HepG2 (cell line): ENCODE measurements around the gene HADH. TPM values are rescaled to one million over a fixed set of nuclear protein-coding genes. Genes with fewer than 3 reads are reported as not detected.

Experiments used
- BRD4 ChIP-seq: sonication (generic); formaldehyde crosslinking; IDR thresholded peaks from 2 replicates; pipeline ENCODE4 v1.4.0; 2020; ENCODE audit warnings: missing genetic modification reagents
- FOXK1 ChIP-seq: sonication (generic); formaldehyde crosslinking; IDR thresholded peaks from 2 replicates; pipeline ENCODE4 v1.4.0; 2020; ENCODE audit warnings: low read depth, missing genetic modification reagents, borderline replicate concordance
- NFATC3 ChIP-seq: sonication (generic); formaldehyde crosslinking; IDR thresholded peaks from 2 replicates; pipeline ENCODE4 v1.5.1; 2020; ENCODE audit warnings: mild to moderate bottlenecking, missing genetic modification reagents
- PAX8 ChIP-seq: sonication (generic); formaldehyde crosslinking; IDR thresholded peaks from 2 replicates; pipeline ENCODE4 v1.8.0; 2022; ENCODE audit warnings: mild to moderate bottlenecking, missing genetic modification reagents, borderline replicate concordance
- RXRA ChIP-seq: sonication (generic); formaldehyde crosslinking; IDR thresholded peaks from 2 replicates; pipeline ENCODE4 v1.5.1; 2020; ENCODE audit warnings: missing genetic modification reagents
- SIX4 ChIP-seq: sonication (generic); formaldehyde crosslinking; IDR thresholded peaks from 2 replicates; pipeline ENCODE4 v1.4.0; 2020; ENCODE audit warnings: missing genetic modification reagents
- TBP ChIP-seq: sonication (generic); formaldehyde crosslinking; IDR thresholded peaks from 2 replicates; pipeline ENCODE4 v1.5.0; 2020; ENCODE audit warnings: missing genetic modification reagents
- ZNF33A ChIP-seq: sonication (generic); formaldehyde crosslinking; IDR thresholded peaks from 2 replicates; pipeline ENCODE4 v1.5.1; 2020; ENCODE audit warnings: missing genetic modification reagents, mild to moderate bottlenecking, moderate library complexity, borderline replicate concordance
- ZNF556 ChIP-seq: sonication (generic); formaldehyde crosslinking; IDR thresholded peaks from 2 replicates; pipeline ENCODE4 v1.4.0; 2020; ENCODE audit warnings: mild to moderate bottlenecking, missing genetic modification reagents, borderline replicate concordance
- ZNF564 ChIP-seq: sonication (generic); formaldehyde crosslinking; IDR thresholded peaks from 2 replicates; pipeline ENCODE4 v1.8.1; 2023; ENCODE audit warnings: mild to moderate bottlenecking, missing genetic modification reagents
- ZNF737 ChIP-seq: sonication (generic); formaldehyde crosslinking; IDR thresholded peaks from 2 replicates; pipeline ENCODE4 v1.5.0; 2020; ENCODE audit warnings: missing genetic modification reagents, mild to moderate bottlenecking, borderline replicate concordance
- ZNF75D ChIP-seq: sonication (generic); formaldehyde crosslinking; IDR thresholded peaks from 2 replicates; pipeline ENCODE4 v1.8.1; 2023; ENCODE audit warnings: missing genetic modification reagents, mild to moderate bottlenecking, borderline replicate concordance
- polyA plus RNA-seq, 8 experiments: library from polyadenylated mRNA; depleted of rRNA in 3 of 8; stranded (reverse) in 7 of 8; unstranded in 1 of 8; fragments of >200 nt; fragmentation: Illumina TruSeq in 4 of 8; extraction: Trizol in 4 of 8; gene quantifications; 2 replicates each; pipeline versions ENCODE4 v1.2.1 to v1.2.3, GENCODE V29; 2011 to 2016; ENCODE audit warnings: low read depth in 4 of 8, missing spikeins in 1 of 8, mixed read lengths in 1 of 8; ENCODE audit not compliant: insufficient read depth in 1 of 8
- total RNA-seq, 5 experiments: library from RNA; depleted of rRNA; stranded (reverse); fragments of >200 nt; fragmentation: Illumina TruSeq; extraction: Trizol; gene quantifications; 2 replicates each; pipeline ENCODE4 v1.2.3, GENCODE V29; 2016; ENCODE audit warnings: low read depth in 1 of 5
- TF ChIP-seq, protein P1 (sequence below): sonication (generic); formaldehyde crosslinking; IDR thresholded peaks from 2 replicates; pipeline ENCODE4 v1.4.0; 2020; ENCODE audit warnings: missing genetic modification reagents, borderline replicate concordance
- TF ChIP-seq, protein P2 (sequence below): sonication (generic); formaldehyde crosslinking; IDR thresholded peaks from 2 replicates; pipeline ENCODE4 v1.4.0; 2020; ENCODE audit warnings: missing genetic modification reagents
- TF ChIP-seq, protein P3 (sequence below): sonication (generic); formaldehyde crosslinking; IDR thresholded peaks from 2 replicates; pipeline ENCODE4 v1.4.0; 2020; ENCODE audit warnings: missing genetic modification reagents, mild to moderate bottlenecking, borderline replicate concordance
- TF ChIP-seq, protein P4 (sequence below): sonication (generic); formaldehyde crosslinking; IDR thresholded peaks from 2 replicates; pipeline ENCODE4 v1.4.0; 2020; ENCODE audit warnings: missing genetic modification reagents
- TF ChIP-seq, protein P5 (sequence below): IDR thresholded peaks from 2 replicates; pipeline ENCODE4 v1.6.1; 2016; ENCODE audit warnings: missing compliant biosample characterization, missing genetic modification reagents, borderline replicate concordance

HADH gene
- total and polyA plus RNA-seq, 2 of the 13 experiments (the other 11 are each of a cell fraction or from before 2014, with no cell fraction given): 29.6 to 33.9 TPM

DNA sequence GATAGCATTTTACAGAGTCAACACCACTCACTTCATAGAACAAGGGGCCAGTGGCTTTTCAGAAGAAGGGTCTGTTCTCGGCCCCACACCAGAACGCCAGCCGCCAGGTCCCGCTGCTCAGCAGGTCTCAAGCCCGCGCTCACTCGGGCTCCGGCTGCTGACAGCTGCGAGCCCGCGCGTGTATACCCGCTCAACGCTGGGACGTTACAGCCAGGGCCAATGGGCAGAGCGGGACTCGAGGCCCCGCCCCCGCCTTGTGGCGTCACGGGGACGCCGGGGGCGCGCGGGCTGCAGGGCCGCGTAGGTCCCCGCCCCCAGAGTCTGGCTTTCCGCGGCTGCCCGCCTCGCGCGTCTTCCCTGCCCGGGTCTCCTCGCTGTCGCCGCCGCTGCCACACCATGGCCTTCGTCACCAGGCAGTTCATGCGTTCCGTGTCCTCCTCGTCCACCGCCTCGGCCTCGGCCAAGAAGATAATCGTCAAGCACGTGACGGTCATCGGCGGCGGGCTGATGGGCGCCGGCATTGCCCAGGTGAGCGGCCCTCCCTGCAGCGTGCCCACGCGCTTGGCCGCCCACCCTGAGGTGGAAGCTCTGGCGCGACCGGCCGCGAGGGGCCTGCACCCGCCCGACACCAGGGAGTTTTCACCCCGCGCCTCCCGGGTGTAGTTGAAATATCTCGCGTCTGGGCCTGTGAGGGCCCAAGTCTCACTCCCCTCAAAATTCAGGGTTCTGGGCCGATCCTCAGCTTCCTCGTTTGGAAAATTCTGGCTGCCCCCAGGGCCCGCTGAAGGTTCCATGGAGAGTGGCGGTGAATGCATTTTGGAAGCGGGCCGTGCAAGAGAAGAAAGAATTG lies at the start of gene HADH (continued):
- TF ChIP-seq, protein P1, sequence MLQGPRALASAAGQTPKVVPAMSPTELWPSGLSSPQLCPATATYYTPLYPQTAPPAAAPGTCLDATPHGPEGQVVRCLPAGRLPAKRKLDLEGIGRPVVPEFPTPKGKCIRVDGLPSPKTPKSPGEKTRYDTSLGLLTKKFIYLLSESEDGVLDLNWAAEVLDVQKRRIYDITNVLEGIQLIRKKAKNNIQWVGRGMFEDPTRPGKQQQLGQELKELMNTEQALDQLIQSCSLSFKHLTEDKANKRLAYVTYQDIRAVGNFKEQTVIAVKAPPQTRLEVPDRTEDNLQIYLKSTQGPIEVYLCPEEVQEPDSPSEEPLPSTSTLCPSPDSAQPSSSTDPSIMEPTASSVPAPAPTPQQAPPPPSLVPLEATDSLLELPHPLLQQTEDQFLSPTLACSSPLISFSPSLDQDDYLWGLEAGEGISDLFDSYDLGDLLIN (CRISPR knock-in tag): peak; percentile 16; the same call in 1 of the 2 replicates
- TF ChIP-seq ZNF737 (CRISPR knock-in tag): 0 out of 2 replicates have a peak, but pooled peaks have one; percentile 47
- TF ChIP-seq, protein P2, sequence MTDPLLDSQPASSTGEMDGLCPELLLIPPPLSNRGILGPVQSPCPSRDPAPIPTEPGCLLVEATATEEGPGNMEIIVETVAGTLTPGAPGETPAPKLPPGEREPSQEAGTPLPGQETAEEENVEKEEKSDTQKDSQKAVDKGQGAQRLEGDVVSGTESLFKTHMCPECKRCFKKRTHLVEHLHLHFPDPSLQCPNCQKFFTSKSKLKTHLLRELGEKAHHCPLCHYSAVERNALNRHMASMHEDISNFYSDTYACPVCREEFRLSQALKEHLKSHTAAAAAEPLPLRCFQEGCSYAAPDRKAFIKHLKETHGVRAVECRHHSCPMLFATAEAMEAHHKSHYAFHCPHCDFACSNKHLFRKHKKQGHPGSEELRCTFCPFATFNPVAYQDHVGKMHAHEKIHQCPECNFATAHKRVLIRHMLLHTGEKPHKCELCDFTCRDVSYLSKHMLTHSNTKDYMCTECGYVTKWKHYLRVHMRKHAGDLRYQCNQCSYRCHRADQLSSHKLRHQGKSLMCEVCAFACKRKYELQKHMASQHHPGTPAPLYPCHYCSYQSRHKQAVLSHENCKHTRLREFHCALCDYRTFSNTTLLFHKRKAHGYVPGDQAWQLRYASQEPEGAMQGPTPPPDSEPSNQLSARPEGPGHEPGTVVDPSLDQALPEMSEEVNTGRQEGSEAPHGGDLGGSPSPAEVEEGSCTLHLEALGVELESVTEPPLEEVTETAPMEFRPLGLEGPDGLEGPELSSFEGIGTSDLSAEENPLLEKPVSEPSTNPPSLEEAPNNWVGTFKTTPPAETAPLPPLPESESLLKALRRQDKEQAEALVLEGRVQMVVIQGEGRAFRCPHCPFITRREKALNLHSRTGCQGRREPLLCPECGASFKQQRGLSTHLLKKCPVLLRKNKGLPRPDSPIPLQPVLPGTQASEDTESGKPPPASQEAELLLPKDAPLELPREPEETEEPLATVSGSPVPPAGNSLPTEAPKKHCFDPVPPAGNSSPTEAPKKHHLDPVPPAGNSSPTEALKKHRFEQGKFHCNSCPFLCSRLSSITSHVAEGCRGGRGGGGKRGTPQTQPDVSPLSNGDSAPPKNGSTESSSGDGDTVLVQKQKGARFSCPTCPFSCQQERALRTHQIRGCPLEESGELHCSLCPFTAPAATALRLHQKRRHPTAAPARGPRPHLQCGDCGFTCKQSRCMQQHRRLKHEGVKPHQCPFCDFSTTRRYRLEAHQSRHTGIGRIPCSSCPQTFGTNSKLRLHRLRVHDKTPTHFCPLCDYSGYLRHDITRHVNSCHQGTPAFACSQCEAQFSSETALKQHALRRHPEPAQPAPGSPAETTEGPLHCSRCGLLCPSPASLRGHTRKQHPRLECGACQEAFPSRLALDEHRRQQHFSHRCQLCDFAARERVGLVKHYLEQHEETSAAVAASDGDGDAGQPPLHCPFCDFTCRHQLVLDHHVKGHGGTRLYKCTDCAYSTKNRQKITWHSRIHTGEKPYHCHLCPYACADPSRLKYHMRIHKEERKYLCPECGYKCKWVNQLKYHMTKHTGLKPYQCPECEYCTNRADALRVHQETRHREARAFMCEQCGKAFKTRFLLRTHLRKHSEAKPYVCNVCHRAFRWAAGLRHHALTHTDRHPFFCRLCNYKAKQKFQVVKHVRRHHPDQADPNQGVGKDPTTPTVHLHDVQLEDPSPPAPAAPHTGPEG (CRISPR knock-in tag): no peak
- TF ChIP-seq, protein P3, sequence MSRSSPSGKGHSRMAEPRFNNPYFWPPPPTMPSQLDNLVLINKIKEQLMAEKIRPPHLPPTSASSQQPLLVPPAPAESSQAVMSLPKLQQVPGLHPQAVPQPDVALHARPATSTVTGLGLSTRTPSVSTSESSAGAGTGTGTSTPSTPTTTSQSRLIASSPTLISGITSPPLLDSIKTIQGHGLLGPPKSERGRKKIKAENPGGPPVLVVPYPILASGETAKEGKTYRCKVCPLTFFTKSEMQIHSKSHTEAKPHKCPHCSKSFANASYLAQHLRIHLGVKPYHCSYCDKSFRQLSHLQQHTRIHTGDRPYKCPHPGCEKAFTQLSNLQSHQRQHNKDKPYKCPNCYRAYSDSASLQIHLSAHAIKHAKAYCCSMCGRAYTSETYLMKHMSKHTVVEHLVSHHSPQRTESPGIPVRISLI (CRISPR knock-in tag): no peak
- TF ChIP-seq ZNF556 (CRISPR knock-in tag): no peak
- no peak for TF ChIP-seq TBP (CRISPR knock-in tag)
- TF ChIP-seq ZNF564 (CRISPR knock-in tag): peak; percentile 90
- TF ChIP-seq ZNF75D (CRISPR knock-in tag): no peak
- no peak for TF ChIP-seq NFATC3 (CRISPR knock-in tag)
- TF ChIP-seq SIX4 (CRISPR knock-in tag): no peak
- no peak for TF ChIP-seq PAX8 (CRISPR knock-in tag)
- TF ChIP-seq FOXK1 (CRISPR knock-in tag): peak; percentile 68; the same call in 1 of the 2 replicates
- TF ChIP-seq, protein P4, sequence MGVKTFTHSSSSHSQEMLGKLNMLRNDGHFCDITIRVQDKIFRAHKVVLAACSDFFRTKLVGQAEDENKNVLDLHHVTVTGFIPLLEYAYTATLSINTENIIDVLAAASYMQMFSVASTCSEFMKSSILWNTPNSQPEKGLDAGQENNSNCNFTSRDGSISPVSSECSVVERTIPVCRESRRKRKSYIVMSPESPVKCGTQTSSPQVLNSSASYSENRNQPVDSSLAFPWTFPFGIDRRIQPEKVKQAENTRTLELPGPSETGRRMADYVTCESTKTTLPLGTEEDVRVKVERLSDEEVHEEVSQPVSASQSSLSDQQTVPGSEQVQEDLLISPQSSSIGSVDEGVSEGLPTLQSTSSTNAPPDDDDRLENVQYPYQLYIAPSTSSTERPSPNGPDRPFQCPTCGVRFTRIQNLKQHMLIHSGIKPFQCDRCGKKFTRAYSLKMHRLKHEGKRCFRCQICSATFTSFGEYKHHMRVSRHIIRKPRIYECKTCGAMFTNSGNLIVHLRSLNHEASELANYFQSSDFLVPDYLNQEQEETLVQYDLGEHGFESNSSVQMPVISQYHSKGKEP (CRISPR knock-in tag): no peak
- TF ChIP-seq ZNF33A (CRISPR knock-in tag): no peak
- TF ChIP-seq, protein P5, sequence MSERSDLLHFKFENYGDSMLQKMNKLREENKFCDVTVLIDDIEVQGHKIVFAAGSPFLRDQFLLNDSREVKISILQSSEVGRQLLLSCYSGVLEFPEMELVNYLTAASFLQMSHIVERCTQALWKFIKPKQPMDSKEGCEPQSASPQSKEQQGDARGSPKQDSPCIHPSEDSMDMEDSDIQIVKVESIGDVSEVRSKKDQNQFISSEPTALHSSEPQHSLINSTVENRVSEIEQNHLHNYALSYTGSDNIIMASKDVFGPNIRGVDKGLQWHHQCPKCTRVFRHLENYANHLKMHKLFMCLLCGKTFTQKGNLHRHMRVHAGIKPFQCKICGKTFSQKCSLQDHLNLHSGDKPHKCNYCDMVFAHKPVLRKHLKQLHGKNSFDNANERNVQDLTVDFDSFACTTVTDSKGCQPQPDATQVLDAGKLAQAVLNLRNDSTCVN (CRISPR knock-in tag): 0 out of 2 replicates have a peak, but pooled peaks have one; percentile 33
- TF ChIP-seq RXRA: peak; percentile 43; the same call in 1 of the 2 replicates
- TF ChIP-seq BRD4 (CRISPR knock-in tag): peak; percentile 73; the same call in 1 of the 2 replicates
